Loucy (cell line): Measurements from ENCODE around the gene NPC1L1.

Source experiments
- H2AFZ ChIP-seq: fragments of 200-600 bp; sonication (generic); 2 replicates; pipeline ENCODE4 v1.6.0; 2016; ENCODE audit warnings: antibody characterized with exemption, mild to moderate bottlenecking, low read length, moderate library complexity
- H3F3A ChIP-seq: fragments of 200-600 bp; 2 replicates; pipeline ENCODE4 v1.6.0; 2016; ENCODE audit warnings: antibody characterized with exemption, low read depth, mild to moderate bottlenecking
- H3K27me3 ChIP-seq: fragments of 200-600 bp; sonication (generic); 2 replicates; pipeline ENCODE4 v1.6.1; 2014; ENCODE audit warnings: low read length, mild to moderate bottlenecking; ENCODE audit not compliant: insufficient read depth, poor library complexity, severe bottlenecking
- H3K36me3 ChIP-seq: fragments of 200-600 bp; sonication (generic); 2 replicates; pipeline ENCODE4 v1.6.1; 2016; ENCODE audit warnings: low read length; ENCODE audit not compliant: insufficient read depth
- H3K4me1 ChIP-seq: fragments of 200-600 bp; sonication (generic); 2 replicates; pipeline ENCODE4 v1.5.1; 2014; ENCODE audit warnings: low read length, mild to moderate bottlenecking; ENCODE audit not compliant: insufficient read depth, poor library complexity, severe bottlenecking
- H3K4me2 ChIP-seq: fragments of 200-600 bp; sonication (generic); 2 replicates; pipeline ENCODE4 v1.6.0; 2014; ENCODE audit warnings: antibody characterized with exemption, low read length, low read depth, mild to moderate bottlenecking; ENCODE audit not compliant: poor library complexity, severe bottlenecking
- H3K4me3 ChIP-seq: fragments of 200-600 bp; sonication (generic); 2 replicates; pipeline ENCODE4 v1.5.1; 2014; ENCODE audit warnings: low read length, mild to moderate bottlenecking, mixed read lengths; ENCODE audit not compliant: poor library complexity, severe bottlenecking
- H3K79me2 ChIP-seq: fragments of 200-600 bp; sonication (generic); 2 replicates; pipeline ENCODE4 v1.6.1; 2014; ENCODE audit warnings: low read length; ENCODE audit not compliant: insufficient read depth
- H3K9ac ChIP-seq: fragments of 200-600 bp; sonication (generic); 2 replicates; pipeline ENCODE4 v1.6.0; 2014; ENCODE audit warnings: mild to moderate bottlenecking, low read depth, low read length, moderate library complexity; ENCODE audit not compliant: poor library complexity, severe bottlenecking
- H3K9me2 ChIP-seq: fragments of 200-600 bp; sonication (generic); replicated peaks from 2 replicates; pipeline ENCODE4 v1.6.1; 2016; ENCODE audit warnings: low read depth, low read length, mixed read lengths
- H3K9me3 ChIP-seq: fragments of 200-600 bp; sonication (generic); 2 replicates; pipeline ENCODE4 v1.6.1; 2014; ENCODE audit warnings: mild to moderate bottlenecking, antibody characterized with exemption, low read length, low read depth; ENCODE audit not compliant: insufficient read depth
- H4K20me1 ChIP-seq: fragments of 200-600 bp; sonication (generic); 2 replicates; pipeline ENCODE4 v1.6.0; 2014; ENCODE audit warnings: antibody characterized with exemption, low read length, mild to moderate bottlenecking; ENCODE audit not compliant: insufficient read depth, poor library complexity, severe bottlenecking
- EZH2phosphoT487 ChIP-seq: fragments of 200-600 bp; IDR thresholded peaks from 2 replicates; pipeline ENCODE4 v1.6.1; 2018; ENCODE audit warnings: antibody characterized with exemption, mild to moderate bottlenecking, moderate library complexity, borderline replicate concordance
- TF ChIP-seq, protein P1 (sequence below): fragments of 200-600 bp; sonication (generic); conservative IDR thresholded peaks from 2 replicates; pipeline ENCODE4 v1.5.1; 2014; ENCODE audit warnings: mild to moderate bottlenecking, antibody characterized with exemption, low read length

NPC1L1 gene

DNA sequence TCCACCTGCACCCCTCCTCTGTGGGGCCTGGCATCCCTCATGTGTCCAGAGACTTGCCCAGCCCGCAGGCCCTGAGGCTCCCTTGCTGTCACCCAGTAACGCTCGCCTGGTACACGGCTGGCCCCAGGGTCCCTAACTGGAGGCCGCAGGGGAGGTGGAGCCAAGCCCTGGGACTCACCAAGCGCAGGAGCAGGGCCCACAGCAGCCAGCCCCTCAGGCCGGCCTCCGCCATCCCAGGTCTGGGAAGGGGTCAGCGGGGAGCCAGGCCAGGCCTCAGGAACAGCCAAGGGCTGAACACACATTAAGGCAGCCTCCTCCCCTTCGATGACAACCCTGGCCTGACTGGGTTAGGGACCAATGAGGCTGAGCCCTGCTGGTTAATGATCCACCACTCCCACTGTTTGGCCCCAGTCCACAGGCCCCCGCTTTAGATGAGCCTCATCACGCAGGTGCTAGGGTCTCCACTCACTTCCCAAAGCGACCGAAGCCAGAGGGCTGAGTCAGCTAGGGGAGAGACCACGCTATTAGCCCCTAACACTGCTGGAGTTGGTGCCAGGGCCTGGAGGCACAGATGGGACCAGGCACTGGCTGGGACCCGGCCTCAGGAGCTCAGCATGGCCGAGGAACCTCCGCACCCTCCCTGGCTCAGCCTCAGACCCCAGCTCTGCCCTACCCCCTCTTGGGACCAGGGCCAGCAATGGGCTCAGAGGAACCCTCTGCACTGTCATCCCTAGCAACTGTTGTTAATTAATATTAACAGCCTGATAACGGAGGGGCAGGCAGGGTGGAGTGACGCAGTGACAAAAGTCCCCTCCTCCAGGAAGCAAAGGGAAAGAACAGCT is at the start of gene NPC1L1:
TSS of gene NPC1L1 (minus strand) at position 303 of the 842 bp plus-strand sequence. CDS start at position 232, 71 bp downstream.
- H3K9ac ChIP-seq, result no peak within 1 kb of the TSS
- H3K36me3 ChIP-seq, result no peaks in the 10 kb centered on the region
- H3F3A ChIP-seq, result no peaks in the 10 kb centered on the region
- no peaks in the 10 kb centered on the region for H3K9me2 ChIP-seq
- H3K4me3 ChIP-seq, result no peak within 1 kb of the TSS
- TF ChIP-seq, protein P1, sequence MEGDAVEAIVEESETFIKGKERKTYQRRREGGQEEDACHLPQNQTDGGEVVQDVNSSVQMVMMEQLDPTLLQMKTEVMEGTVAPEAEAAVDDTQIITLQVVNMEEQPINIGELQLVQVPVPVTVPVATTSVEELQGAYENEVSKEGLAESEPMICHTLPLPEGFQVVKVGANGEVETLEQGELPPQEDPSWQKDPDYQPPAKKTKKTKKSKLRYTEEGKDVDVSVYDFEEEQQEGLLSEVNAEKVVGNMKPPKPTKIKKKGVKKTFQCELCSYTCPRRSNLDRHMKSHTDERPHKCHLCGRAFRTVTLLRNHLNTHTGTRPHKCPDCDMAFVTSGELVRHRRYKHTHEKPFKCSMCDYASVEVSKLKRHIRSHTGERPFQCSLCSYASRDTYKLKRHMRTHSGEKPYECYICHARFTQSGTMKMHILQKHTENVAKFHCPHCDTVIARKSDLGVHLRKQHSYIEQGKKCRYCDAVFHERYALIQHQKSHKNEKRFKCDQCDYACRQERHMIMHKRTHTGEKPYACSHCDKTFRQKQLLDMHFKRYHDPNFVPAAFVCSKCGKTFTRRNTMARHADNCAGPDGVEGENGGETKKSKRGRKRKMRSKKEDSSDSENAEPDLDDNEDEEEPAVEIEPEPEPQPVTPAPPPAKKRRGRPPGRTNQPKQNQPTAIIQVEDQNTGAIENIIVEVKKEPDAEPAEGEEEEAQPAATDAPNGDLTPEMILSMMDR, result no peak
- TF ChIP-seq EZH2phosphoT487, result no peak
- no peaks in the 10 kb centered on the region for H3K9me3 ChIP-seq
- H3K4me2 ChIP-seq, result no peak within 1 kb of the TSS
- H4K20me1 ChIP-seq, result no peaks in the 10 kb centered on the region
- no peaks in the 10 kb centered on the region for H3K4me1 ChIP-seq
- no peaks in the 10 kb centered on the region for H3K27me3 ChIP-seq
- no peak within 1 kb of the TSS for H2AFZ ChIP-seq
- no peaks in the 10 kb centered on the region for H3K79me2 ChIP-seq

DNA sequence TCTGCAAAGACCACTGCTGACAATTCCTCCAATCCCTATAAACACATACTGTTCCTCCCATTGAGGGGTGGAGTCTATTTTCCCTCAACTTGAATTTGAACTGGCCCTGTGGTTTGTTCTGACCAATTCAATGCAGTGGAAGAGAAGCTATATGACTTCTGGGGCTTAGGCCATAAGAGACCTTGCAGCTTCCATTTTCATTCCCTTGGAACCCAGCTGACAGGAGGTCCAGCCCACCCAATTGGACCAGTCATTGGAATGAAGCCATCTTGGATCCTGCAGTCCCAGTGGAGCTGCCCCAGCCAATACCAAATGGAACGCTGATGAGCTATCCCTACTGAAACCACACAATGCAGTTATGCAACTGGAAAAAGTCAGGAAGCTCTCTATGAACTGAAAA is 49.8 kb upstream of the NPC1L1 start:
- TF ChIP-seq, protein P1, result no peak
- no peak for TF ChIP-seq EZH2phosphoT487
- H3K36me3 ChIP-seq, result no peaks in the 10 kb centered on the region
- H4K20me1 ChIP-seq, result no peaks in the 10 kb centered on the region
- H3K9me3 ChIP-seq, result no peaks in the 10 kb centered on the region
- no peak overlapping the region for H3K9ac ChIP-seq
- H3K4me2 ChIP-seq, result no peak overlapping the region
- no peaks in the 10 kb centered on the region for H3F3A ChIP-seq
- H3K4me3 ChIP-seq, result no peak overlapping the region
- no peaks in the 10 kb centered on the region for H3K79me2 ChIP-seq
- H2AFZ ChIP-seq, result no peak overlapping the region
- H3K4me1 ChIP-seq, result no peaks in the 10 kb centered on the region
- H3K27me3 ChIP-seq, result no peaks in the 10 kb centered on the region
- H3K9me2 ChIP-seq, result no peaks in the 10 kb centered on the region

DNA sequence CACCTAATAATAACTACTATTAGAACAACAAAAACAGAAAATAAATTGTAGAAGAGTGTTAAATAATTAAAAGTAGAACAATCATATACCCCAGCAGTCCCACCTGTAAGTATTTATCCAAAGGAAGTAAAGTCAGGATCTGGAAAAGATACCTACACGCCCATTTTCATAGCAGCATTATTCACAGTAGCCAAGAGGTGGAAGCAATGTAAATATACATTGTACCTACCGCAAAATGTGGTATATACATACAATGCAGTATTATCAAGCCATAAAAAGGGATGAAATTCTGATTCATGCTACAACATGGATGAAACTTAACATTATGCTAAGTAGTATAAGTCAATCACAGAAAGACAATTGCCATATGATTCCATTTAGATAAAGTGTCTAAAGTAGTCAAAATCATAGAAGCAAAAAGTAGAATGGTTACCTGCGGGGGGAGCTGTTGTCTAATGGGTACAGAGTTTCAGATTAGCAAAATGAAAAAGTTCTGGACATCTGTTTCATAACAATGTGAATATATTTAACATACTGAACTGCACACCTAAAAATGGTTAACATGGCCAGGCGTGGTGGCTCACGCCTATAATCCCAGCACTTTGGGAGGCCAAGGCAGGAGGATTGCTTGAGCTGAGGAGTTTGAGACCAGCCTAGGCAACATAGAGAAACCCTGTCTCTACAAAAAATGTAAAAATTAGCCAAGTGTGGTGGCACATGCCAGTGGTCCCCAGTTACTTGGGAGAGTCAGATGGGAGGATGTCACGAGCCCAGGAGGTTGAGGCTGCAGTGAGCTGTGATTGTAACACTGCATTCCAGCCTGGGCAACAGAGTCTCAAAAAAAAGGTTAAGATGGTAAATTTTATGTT is 46.9 kb upstream of the NPC1L1 start:
- Histone ChIP-seq H3K9me2 (no peaks in the 10 kb centered on the region), H2AFZ (0 out of 2 replicates have a peak overlapping the region, but pooled peaks have one; percentile 14), H3F3A (no peaks in the 10 kb centered on the region), H3K4me2 (no peak overlapping the region), H3K9ac (no peak overlapping the region), H3K27me3 (no peaks in the 10 kb centered on the region), H3K4me3 (no peak overlapping the region), H3K9me3 (no peaks in the 10 kb centered on the region), H3K79me2 (no peaks in the 10 kb centered on the region), H3K36me3 (no peaks in the 10 kb centered on the region), H4K20me1 (no peaks in the 10 kb centered on the region), H3K4me1 (no peaks in the 10 kb centered on the region)
- no peak for TF ChIP-seq EZH2phosphoT487
- TF ChIP-seq, protein P1, result peak; percentile 87
